ENCODE measurements around the gene HECW1.
A peak's percentile ranks its signal among the peaks of the same experiment; 100 is the strongest.

Gene HECW1

DNA sequence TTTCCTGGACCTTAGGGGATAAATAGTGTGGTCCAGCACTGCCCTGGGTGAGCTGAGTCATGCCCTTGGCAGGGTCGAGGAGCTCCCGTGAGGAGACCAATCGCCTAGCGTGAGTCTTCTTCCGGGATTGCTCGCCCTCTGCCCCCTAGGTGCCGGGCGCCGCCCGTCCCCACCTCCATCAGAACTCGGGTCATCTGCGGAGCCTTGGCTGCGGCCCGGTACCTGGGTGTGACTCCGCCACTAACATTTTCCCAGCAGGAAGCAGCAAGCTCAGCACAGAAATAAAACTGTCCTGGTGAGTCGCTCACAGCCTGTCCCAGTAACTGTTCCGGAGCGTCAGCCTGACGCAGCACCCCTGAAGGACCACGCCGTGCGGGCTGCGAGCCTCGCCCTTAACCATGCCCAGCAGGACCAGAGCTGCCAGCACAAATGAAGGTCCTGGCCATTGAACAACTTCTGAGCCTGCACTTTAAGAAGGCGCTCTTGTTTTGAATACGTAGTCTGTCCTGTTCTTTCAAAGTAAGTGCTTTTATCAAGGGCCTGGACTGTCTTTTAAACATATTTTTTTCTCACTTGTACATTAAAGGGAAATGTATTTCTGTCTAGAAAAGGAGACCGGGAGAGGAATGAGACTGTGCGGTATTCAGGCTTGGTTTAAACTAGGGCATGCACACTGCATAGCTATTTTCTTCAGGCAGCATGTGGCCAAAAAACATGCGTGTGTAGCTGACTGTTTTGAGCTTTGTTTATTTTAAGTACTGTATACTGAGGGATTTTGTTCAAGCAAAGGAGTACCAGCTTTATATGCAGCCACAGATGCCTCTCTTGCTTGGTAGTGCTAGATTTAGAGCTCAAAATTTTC, 136.7 kb downstream of the HECW1 start:
- Histone ChIP-seq H3K27me3 (peaks cover 0 to 26% of the 10 kb centered on the region in 2 donors), H3K36me3 (no peaks in the 10 kb centered on the region), H3K4me3 (peak overlapping the region in 1 of 2 donors; percentile 26), H3K9me3 (no peaks in the 10 kb centered on the region), H3K27ac (no peak overlapping the region), H3K4me1 (no peaks in the 10 kb centered on the region)
- intact Hi-C loops (cut with DNase I; ENCODE audit: low total_unique reads) = no loop called here
- DNase-seq = no peak
- TF ChIP-seq, protein P1, sequence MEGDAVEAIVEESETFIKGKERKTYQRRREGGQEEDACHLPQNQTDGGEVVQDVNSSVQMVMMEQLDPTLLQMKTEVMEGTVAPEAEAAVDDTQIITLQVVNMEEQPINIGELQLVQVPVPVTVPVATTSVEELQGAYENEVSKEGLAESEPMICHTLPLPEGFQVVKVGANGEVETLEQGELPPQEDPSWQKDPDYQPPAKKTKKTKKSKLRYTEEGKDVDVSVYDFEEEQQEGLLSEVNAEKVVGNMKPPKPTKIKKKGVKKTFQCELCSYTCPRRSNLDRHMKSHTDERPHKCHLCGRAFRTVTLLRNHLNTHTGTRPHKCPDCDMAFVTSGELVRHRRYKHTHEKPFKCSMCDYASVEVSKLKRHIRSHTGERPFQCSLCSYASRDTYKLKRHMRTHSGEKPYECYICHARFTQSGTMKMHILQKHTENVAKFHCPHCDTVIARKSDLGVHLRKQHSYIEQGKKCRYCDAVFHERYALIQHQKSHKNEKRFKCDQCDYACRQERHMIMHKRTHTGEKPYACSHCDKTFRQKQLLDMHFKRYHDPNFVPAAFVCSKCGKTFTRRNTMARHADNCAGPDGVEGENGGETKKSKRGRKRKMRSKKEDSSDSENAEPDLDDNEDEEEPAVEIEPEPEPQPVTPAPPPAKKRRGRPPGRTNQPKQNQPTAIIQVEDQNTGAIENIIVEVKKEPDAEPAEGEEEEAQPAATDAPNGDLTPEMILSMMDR (IDR thresholded peaks at IDR 0.05) = no peak

DNA sequence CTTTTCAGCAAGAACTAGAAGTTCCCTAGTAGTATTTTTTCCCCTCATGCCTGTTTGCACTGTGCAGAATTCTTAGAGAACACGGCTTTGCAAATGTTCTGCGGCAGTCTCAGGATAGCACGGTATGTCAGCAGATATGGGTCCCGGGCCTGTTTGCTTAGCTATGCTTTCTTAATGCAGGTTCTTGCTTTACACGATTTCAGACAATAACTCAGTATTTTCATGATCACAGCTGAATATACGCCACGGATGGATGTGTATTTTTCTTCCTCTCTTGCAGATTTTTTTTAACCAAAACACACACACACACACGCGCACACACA, 137.3 kb downstream of the HECW1 start:
- intact Hi-C loops (cut with DNase I; ENCODE audit: low total_unique reads) = no loop called here
- H3K9me3 ChIP-seq = no peaks in the 10 kb centered on the region
- DNase-seq = no peak
- no peaks in the 10 kb centered on the region for H3K36me3 ChIP-seq
- TF ChIP-seq, protein P1 (IDR thresholded peaks at IDR 0.05) = no peak
- no peaks in the 10 kb centered on the region for H3K4me1 ChIP-seq
- H3K4me3 ChIP-seq = no peak overlapping the region
- H3K27ac ChIP-seq = no peak overlapping the region
- H3K27me3 ChIP-seq = peaks cover 0 to 26% of the 10 kb centered on the region in 2 donors

DNA sequence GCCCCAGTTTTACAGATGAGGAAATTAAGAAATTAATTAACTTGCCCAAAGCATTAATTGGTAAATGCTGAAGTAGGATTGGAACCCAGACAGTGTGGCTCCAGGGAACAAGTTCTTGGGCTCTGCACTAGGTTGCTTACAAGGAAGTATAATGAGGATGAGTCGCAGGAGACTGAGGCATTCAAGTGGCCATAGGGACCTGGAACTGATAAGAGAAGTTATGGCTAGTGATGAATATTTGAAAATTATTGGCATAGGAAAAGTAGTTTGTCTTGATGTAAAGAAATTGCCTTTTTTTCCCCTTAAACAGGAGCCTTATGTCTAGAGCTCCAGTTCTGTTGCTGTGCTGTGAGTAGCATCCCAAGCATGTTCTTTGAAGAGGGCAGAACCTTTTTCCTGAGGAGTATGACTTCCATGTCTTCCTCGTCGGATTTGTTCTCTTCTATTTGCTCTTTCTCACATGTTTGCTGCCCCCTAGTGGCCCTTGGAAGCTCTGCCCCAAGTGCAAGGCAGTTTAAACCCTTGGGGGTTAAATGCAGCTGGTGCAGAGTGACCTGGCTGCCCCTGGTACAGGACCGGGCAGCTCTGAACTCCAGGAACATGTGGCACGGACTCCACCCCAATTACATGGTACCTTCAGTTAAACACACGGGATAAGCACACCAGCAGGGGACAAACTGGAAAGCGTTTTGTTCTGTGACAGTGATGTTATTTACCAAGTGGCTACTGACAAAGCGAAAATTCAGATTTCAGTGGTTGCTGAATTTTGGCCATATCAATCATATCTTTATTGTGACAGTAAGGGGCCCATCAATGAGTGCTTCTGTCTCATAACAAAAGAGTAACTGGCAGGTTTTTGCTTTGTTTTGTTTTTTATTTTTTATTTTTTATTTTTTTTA, 148.8 kb downstream of the HECW1 start:
- TF ChIP-seq, protein P1 (IDR thresholded peaks at IDR 0.05) = peak; percentile 74 to 87
- Histone ChIP-seq H3K27me3 (peaks cover 0 to 3% of the 10 kb centered on the region in 2 donors), H3K4me1 (no peaks in the 10 kb centered on the region), H3K9me3 (no peaks in the 10 kb centered on the region), H3K36me3 (no peaks in the 10 kb centered on the region), H3K27ac (no peak overlapping the region), H3K4me3 (no peak overlapping the region)
- peak in 1 of 2 donors; percentile 71 for DNase-seq
- intact Hi-C loops (cut with DNase I; ENCODE audit: low total_unique reads) = loop anchor here (10.0 kb wide), 1 partner anchor 316 kb away; no protein-coding TSS in a partner anchor

DNA sequence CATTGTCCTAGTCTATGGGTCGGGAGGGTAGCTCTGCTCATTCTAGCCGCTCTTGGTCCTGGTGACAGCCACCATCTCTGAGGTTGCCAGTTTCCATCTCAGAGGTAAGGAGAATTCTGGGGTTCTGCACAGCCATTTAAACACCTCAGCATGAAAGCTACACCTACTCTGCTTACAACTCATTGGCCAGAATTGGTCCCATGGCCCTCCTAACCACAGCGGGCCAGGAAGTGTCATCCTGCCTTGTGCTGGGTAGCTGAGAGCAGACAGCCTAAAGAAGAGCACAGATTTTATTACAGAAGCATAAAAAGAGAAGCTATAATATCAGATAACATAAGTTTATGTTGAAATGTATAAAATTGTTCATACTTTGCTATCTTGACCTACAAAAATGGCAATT, 152.7 kb downstream of the HECW1 start:
- TF ChIP-seq, protein P1 (IDR thresholded peaks at IDR 0.05) = no peak
- no peaks in the 10 kb centered on the region for H3K4me1 ChIP-seq
- intact Hi-C loops (cut with DNase I; ENCODE audit: low total_unique reads) = loop anchor here (10.0 kb wide), 1 partner anchor 320 kb away; no protein-coding TSS in a partner anchor
- DNase-seq = no peak
- H3K9me3 ChIP-seq = no peaks in the 10 kb centered on the region
- H3K4me3 ChIP-seq = no peak overlapping the region
- H3K27me3 ChIP-seq = peaks cover 0 to 3% of the 10 kb centered on the region in 2 donors
- no peak overlapping the region for H3K27ac ChIP-seq
- H3K36me3 ChIP-seq = no peaks in the 10 kb centered on the region

DNA sequence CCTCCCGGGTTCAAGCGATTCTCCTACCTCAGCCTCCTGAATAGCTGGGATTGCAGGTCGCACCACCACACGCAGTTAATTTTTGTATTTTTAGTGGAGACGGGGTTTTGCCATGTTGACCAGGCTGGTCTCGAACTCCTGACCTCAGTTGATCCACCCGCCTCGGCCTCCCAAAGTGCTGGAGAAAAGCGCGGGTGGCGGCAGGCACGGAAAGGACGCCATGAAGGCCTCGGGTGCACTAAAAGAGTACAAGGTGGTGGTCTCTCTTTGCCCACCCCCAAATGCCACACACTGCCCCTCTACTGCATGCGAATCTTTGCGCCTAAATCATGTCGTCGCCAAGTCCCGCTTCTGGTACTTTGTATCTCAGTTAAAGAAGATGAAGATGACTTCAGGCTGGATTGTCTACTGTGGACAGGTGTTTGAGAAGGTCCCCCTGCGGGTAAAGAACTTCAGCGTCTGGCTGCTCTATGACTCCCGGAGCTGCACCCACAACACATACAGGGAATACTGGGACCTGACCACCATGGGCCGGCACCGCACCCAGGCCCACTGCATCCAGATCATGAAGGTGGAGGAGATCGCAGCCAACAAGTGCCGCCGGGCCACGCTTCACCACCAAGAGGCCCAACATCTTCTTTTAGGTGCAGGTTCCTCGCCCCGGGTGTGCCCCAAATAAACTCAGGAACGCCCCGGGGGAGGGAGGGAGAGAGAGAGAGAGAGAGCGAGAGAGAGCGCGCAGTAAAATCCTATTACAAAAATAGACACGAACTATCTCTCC, 161.7 kb downstream of the HECW1 start:
- Histone ChIP-seq H3K27ac (no peak overlapping the region), H3K36me3 (no peaks in the 10 kb centered on the region), H3K9me3 (no peaks in the 10 kb centered on the region), H3K4me3 (no peak overlapping the region), H3K27me3 (no peaks in the 10 kb centered on the region), H3K4me1 (peaks cover 0 to 11% (median 2%) of the 10 kb centered on the region in 4 donors)
- DNase-seq = no peak
- intact Hi-C loops (cut with DNase I; ENCODE audit: low total_unique reads) = no loop called here
- TF ChIP-seq, protein P1 (IDR thresholded peaks at IDR 0.05) = no peak
